Fibroblast of lung (primary cell): ENCODE measurements around the gene NIT1. TPM values are rescaled to one million over a fixed set of nuclear protein-coding genes. Genes with fewer than 3 reads are reported as not detected.

Source experiments
- DNase-seq, 2 donors: peaks; one replicate each; pipeline versions ENCODE4 v3.0.0 to v3.0.0-alpha.2; 2010; ENCODE audit warnings: low read depth in 2 of 2
- H2AFZ ChIP-seq: 2 replicates; pipeline ENCODE4 v1.5.1; 2012; ENCODE audit warnings: low read length, control low read depth, inconsistent platforms
- H3K27ac ChIP-seq: 2 replicates; pipeline ENCODE4 v1.5.1; 2011; ENCODE audit warnings: low read length, control low read depth; ENCODE audit not compliant: insufficient read depth
- H3K27me3 ChIP-seq: 2 replicates; pipeline ENCODE4 v1.5.1; 2011; ENCODE audit warnings: mild to moderate bottlenecking, low read length; ENCODE audit not compliant: control insufficient read depth, insufficient read depth
- H3K36me3 ChIP-seq: 2 replicates; pipeline ENCODE4 v1.5.1; 2011; ENCODE audit warnings: low read length; ENCODE audit not compliant: control insufficient read depth, insufficient read depth
- H3K4me1 ChIP-seq: 2 replicates; pipeline ENCODE4 v1.5.1; 2011; ENCODE audit warnings: low read length; ENCODE audit not compliant: control insufficient read depth, insufficient read depth; ENCODE audit errors: extremely low read depth
- H3K4me2 ChIP-seq: 2 replicates; pipeline ENCODE4 v1.5.1; 2011; ENCODE audit warnings: low read length, control low read depth; ENCODE audit not compliant: insufficient read depth; ENCODE audit errors: extremely low read depth
- H3K4me3 ChIP-seq, 4 experiments: fragments of 200-600 bp in 1 of 4; sonication (generic) in 1 of 4; replicated peaks in 1 of 4; 2 replicates each; pipeline ENCODE4 v1.5.1; 2011 to 2016; ENCODE audit warnings: low read length in 4 of 4, low read depth in 3 of 4, mild to moderate bottlenecking in 3 of 4, control low read depth in 2 of 4, inconsistent platforms in 1 of 4, mixed read lengths in 1 of 4; ENCODE audit not compliant: insufficient read depth in 1 of 4; ENCODE audit errors: control extremely low read depth in 1 of 4
- H3K79me2 ChIP-seq: 2 replicates; pipeline ENCODE4 v1.5.1; 2012; ENCODE audit warnings: mild to moderate bottlenecking, low read length, inconsistent platforms; ENCODE audit not compliant: control insufficient read depth, insufficient read depth
- H3K9ac ChIP-seq: 2 replicates; pipeline ENCODE4 v1.5.1; 2011; ENCODE audit warnings: mild to moderate bottlenecking, low read length, control low read depth; ENCODE audit not compliant: insufficient read depth
- H3K9me3 ChIP-seq: 2 replicates; pipeline ENCODE4 v1.5.1; 2012; ENCODE audit warnings: low read depth, low read length; ENCODE audit not compliant: control insufficient read depth, insufficient read depth
- H4K20me1 ChIP-seq: 2 replicates; pipeline ENCODE4 v1.5.1; 2011; ENCODE audit warnings: low read length; ENCODE audit not compliant: control insufficient read depth, insufficient read depth; ENCODE audit errors: extremely low read depth
- CTCF ChIP-seq, 2 donors: IDR thresholded peaks in 1 of 2; conservative IDR thresholded peaks in 1 of 2; 1 replicate in 1 of 2; 2 replicates in 1 of 2; pipeline ENCODE4 v1.5.1; 2011 to 2012; ENCODE audit warnings: low read length in 2 of 2, control low read depth in 1 of 2, inconsistent platforms in 1 of 2, low read depth in 1 of 2, mild to moderate bottlenecking in 1 of 2
- EZH2 ChIP-seq: IDR thresholded peaks from 2 replicates; pipeline ENCODE4 v1.5.1; 2012; ENCODE audit warnings: low read length, control low read depth, mild to moderate bottlenecking; ENCODE audit errors: missing control alignments
- polyA plus RNA-seq, 2 donors: library from polyadenylated mRNA; depleted of rRNA in 1 of 2; stranded (reverse) in 1 of 2; unstranded in 1 of 2; fragments of >200 nt; gene quantifications; 2 replicates each; pipeline ENCODE4 v1.2.1, GENCODE V29; 2011 to 2012; ENCODE audit warnings: missing spikeins in 1 of 2
- total RNA-seq: library from RNA; depleted of rRNA; stranded (reverse); fragments of >200 nt; gene quantifications from 2 replicates; pipeline ENCODE4 v1.2.1, GENCODE V29; 2014

NIT1 gene
- total and polyA plus RNA-seq, 2 donors (not counting 1 experiment from before 2014, with no cell fraction given), result 30.6 to 42.6 TPM

- peak in 1 of 2 donors; percentile 53 for DNase-seq
- Histone ChIP-seq H3K27ac (no peak overlapping the region), H3K4me1 (peaks cover 6% of the 10 kb centered on the region), H3K9me3 (no peaks in the 10 kb centered on the region), H2AFZ (no peak overlapping the region), H3K27me3 (no peaks in the 10 kb centered on the region), H3K79me2 (no peaks in the 10 kb centered on the region), H3K36me3 (no peaks in the 10 kb centered on the region), H3K9ac (no peak overlapping the region), H4K20me1 (no peaks in the 10 kb centered on the region), H3K4me3 (no peak overlapping the region), H3K4me2 (no peak overlapping the region)
- TF ChIP-seq CTCF (conservative IDR thresholded peaks at IDR 0.05 in 1 of 2, IDR thresholded peaks at IDR 0.05 in 1 of 2; ENCODE audit: low read depth in 1 of 2, low read length in 2 of 2) (no peak), EZH2 (no peak)
These were observed 26.0 kb upstream of the NIT1 start for GRCh38 chr1:161091796-161092507.

GRCh38 chr1:161092621-161093028, 25.3 kb upstream of the NIT1 start:
- H3K9me3 ChIP-seq, result no peaks in the 10 kb centered on the region
- no peaks in the 10 kb centered on the region for H3K36me3 ChIP-seq
- H3K4me3 ChIP-seq, result no peak overlapping the region
- H3K79me2 ChIP-seq, result no peaks in the 10 kb centered on the region
- H2AFZ ChIP-seq, result no peak overlapping the region
- H3K27ac ChIP-seq, result no peak overlapping the region
- H3K4me1 ChIP-seq, result peaks cover 10% of the 10 kb centered on the region
- no peak for TF ChIP-seq EZH2
- TF ChIP-seq CTCF (conservative IDR thresholded peaks at IDR 0.05 in 1 of 2, IDR thresholded peaks at IDR 0.05 in 1 of 2; ENCODE audit: low read depth in 1 of 2, low read length in 2 of 2), result no peak
- DNase-seq, result peak in 1 of 2 donors; percentile 36
- no peaks in the 10 kb centered on the region for H3K27me3 ChIP-seq
- no peaks in the 10 kb centered on the region for H4K20me1 ChIP-seq
- H3K4me2 ChIP-seq, result no peak overlapping the region
- H3K9ac ChIP-seq, result no peak overlapping the region

- Histone ChIP-seq H3K4me3 (no peak overlapping the region), H3K27me3 (no peaks in the 10 kb centered on the region), H3K27ac (no peak overlapping the region)
These were observed 23.4 kb upstream of the NIT1 start for GRCh38 chr1:161094481-161094880.

More at GRCh38 chr1:161094481-161094880, 23.4 kb upstream of the NIT1 start:
- Histone ChIP-seq H3K4me1 (peaks cover 11% of the 10 kb centered on the region), H3K9ac (no peak overlapping the region), H4K20me1 (no peaks in the 10 kb centered on the region), H3K9me3 (no peaks in the 10 kb centered on the region), H3K79me2 (no peaks in the 10 kb centered on the region), H3K36me3 (no peaks in the 10 kb centered on the region), H2AFZ (no peak overlapping the region), H3K4me2 (no peak overlapping the region)
- TF ChIP-seq EZH2 (no peak), CTCF (conservative IDR thresholded peaks at IDR 0.05 in 1 of 2, IDR thresholded peaks at IDR 0.05 in 1 of 2; ENCODE audit: low read depth in 1 of 2, low read length in 2 of 2) (no peak)
- DNase-seq, result no peak
